Ammon's horn (tissue), 1 donor: ENCODE results near the gene GNAT3.

Source experiments
- DNase-seq: peaks from one replicate; pipeline ENCODE4 v3.0.0-alpha.2; 2016; ENCODE audit warnings: low spot score

Gene GNAT3

DNA sequence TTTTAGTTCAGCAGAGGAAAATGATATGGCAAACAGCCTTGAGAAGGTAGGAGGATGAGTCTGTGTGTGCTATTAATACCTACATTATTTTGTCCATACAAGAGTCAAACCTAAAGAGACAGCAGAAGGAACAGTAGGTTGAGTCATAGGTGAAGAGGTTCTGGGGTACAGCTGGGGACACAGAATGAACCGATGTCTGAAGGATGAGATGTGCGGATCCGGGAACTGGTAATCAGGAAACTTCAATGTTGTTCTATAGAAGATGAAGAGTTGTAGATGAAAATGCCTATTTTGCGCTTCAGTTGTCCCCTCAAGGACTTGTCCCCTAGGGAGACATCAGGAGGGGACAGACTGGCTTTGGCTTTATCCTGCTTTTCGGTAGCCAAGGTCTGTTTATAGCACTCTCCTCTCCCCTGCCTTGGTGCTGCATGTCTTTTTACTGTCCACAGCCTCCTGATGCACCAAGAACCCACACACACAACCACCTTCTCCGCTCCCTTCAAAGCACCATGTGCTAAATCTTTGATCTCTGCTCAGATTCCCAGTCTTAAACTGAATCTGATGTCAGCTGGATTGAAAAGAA lies 94.6 kb downstream of the GNAT3 start:
- no peak for DNase-seq

DNA sequence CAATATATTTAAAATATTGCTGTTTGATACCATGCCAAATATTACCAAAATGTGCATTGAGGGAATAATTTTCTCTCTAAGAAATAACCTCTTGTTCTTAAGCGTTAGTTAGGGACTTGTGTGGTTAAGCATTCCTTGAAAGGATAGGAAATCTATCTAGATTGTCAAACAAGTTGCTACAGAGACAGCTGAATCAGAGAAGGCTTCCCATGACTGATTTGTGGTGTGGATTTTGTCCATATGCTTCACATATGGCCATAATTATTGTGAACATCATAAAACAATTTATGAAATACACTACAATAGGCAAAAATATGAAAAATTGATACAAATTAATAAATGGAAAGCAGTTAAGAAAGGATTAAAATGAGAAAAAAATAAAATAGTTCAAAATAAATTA lies 96.3 kb downstream of the GNAT3 start:
- DNase-seq = no peak

GRCh38 chr7:80415114-80415513 lies 96.8 kb downstream of the GNAT3 start:
- no peak for DNase-seq

- DNase-seq = no peak
Observed at GRCh38 chr7:80414331-80414730, 97.5 kb downstream of the GNAT3 start.

- DNase-seq = no peak
Observed at GRCh38 chr7:80413383-80413945, 98.4 kb downstream of the GNAT3 start.

DNA sequence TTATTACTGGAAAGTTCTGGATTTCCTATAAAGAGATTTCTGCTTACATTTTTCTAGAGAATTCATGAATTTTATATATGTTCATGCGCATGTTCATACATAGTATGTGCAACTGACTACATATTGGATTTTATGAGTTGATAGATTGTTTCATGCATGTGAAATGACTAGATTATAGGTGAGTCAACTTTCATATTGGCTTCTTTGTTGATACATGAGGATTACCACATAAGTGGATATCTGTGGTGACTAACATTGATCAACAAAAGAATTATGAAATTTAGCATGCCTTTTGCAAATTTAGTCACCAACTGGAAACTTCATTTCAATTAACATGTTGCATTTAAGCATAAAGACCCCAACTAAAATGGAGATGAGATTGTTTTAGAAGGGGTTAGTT lies 99.0 kb downstream of the GNAT3 start:
- DNase-seq = no peak

- no peak for DNase-seq
Observed at GRCh38 chr7:80411621-80412020, 100.2 kb downstream of the GNAT3 start.

GRCh38 chr7:80410081-80410480 lies 101.8 kb downstream of the GNAT3 start:
- no peak for DNase-seq
